GM12878 (cell line): ENCODE results near the gene DENND10.

Source experiments
- ASH2L ChIP-seq: fragments of 300-600, 200-600 bp; sonication (generic); IDR thresholded peaks from 2 replicates; pipeline ENCODE4 v1.6.1; 2017; ENCODE audit warnings: low read depth, mild to moderate bottlenecking, borderline replicate concordance
- ATF7 ChIP-seq: fragments of 450-650 bp; IDR thresholded peaks from 2 replicates; pipeline ENCODE4 v1.6.1; 2016; ENCODE audit warnings: low read depth, mild to moderate bottlenecking
- ETV6 ChIP-seq, 2 experiments: fragments of 450-650 bp in 1 of 2; IDR thresholded peaks in 1 of 2; conservative IDR thresholded peaks in 1 of 2; 2 replicates each; pipeline ENCODE4 v1.6.1; 2014; ENCODE audit warnings: antibody characterized with exemption in 1 of 2, borderline replicate concordance in 1 of 2, low read depth in 1 of 2, mild to moderate bottlenecking in 1 of 2, moderate library complexity in 1 of 2
- FOXK2 ChIP-seq: fragments of 450-650 bp; IDR thresholded peaks from 2 replicates; pipeline ENCODE4 v1.6.1; 2017; ENCODE audit warnings: mild to moderate bottlenecking, moderate library complexity
- HDAC2 ChIP-seq: fragments of 200-600 bp; sonication (generic); IDR thresholded peaks from 2 replicates; pipeline ENCODE4 v1.6.1; 2017
- KLF5 ChIP-seq: fragments of 450-650 bp; IDR thresholded peaks from 2 replicates; pipeline ENCODE4 v1.6.1; 2014; ENCODE audit warnings: mild to moderate bottlenecking; ENCODE audit not compliant: partially characterized antibody
- POLR2A ChIP-seq: IDR thresholded peaks from 2 replicates; pipeline ENCODE4 v1.6.1; 2011; ENCODE audit warnings: low read depth, mild to moderate bottlenecking, low read length
- POLR2AphosphoS5 ChIP-seq: IDR thresholded peaks from 2 replicates; pipeline ENCODE4 v1.6.1; 2011; ENCODE audit warnings: mild to moderate bottlenecking, low read length, inconsistent platforms
- SMC3 ChIP-seq: IDR thresholded peaks from 2 replicates; pipeline ENCODE4 v1.6.1; 2011; ENCODE audit warnings: low read length, improper control_type of control experiment, borderline replicate concordance
- YY1 ChIP-seq: IDR thresholded peaks from 2 replicates; pipeline ENCODE4 v1.6.1; 2011; ENCODE audit warnings: low read depth, mild to moderate bottlenecking, low read length
- TF ChIP-seq, protein P1 (sequence below), 3 experiments: IDR thresholded peaks in 2 of 3; conservative IDR thresholded peaks in 1 of 3; 2 replicates each; pipeline ENCODE4 v1.5.1; 2011; ENCODE audit warnings: low read depth in 3 of 3, low read length in 3 of 3, mild to moderate bottlenecking in 3 of 3, control low read depth in 2 of 3, moderate library complexity in 2 of 3, inconsistent platforms in 1 of 3, mixed read lengths in 1 of 3; ENCODE audit not compliant: control insufficient read depth in 2 of 3, insufficient read depth in 1 of 3; ENCODE audit errors: extremely low read depth in 1 of 3
- TF ChIP-seq, protein P2 (sequence below): fragments of 450-650 bp; IDR thresholded peaks from 2 replicates; pipeline ENCODE4 v1.6.1; 2016; ENCODE audit warnings: mild to moderate bottlenecking
- TF ChIP-seq, protein P3 (sequence below): IDR thresholded peaks from 2 replicates; pipeline ENCODE4 v1.6.1; 2011; ENCODE audit warnings: borderline replicate concordance, low read depth, mild to moderate bottlenecking, moderate library complexity, low read length; ENCODE audit not compliant: insufficient read depth, poor library complexity, severe bottlenecking
- TF ChIP-seq, protein P4 (sequence below): fragments of 150-350 bp; IDR thresholded peaks from 2 replicates; pipeline ENCODE4 v1.6.1; 2016; ENCODE audit warnings: low read depth, low read length

DNA sequence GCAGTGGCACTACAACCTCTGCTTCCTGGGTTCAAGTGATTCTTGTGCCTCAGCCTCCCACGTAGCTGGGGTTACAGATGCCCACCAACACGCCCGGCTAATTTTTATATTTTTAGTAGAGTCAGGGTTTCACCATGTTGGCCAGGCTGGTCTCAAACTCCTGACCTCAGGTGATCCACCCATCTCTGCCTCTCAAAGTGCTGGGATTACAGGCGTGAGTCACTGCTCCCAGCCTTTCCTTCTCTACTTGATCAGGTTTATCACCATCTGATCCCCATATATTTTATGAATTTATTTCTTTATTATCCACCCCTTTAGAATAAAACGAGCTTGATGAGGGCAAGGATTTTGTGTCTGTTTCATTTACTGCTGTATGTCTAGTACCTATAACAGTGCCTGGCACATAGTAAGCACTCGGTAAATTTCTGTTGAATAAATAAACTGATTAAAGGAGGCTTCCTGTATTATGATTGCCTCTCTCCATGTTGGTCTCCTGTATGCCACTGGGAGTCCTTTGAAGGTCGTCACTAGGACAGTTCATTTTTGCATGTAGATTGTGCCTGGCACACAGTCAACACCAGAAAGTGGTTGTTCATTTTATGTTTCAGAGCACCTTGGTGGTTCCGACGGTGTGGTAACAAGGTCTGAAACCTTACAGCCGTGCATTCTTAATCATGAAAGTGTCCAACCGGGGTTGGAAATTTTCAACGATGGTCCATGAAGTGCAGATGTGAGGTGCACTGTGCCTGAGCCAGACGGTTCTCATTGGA is 13.7 kb upstream of the DENND10 start:
- TF ChIP-seq KLF5 (no peak), ASH2L (no peak), POLR2AphosphoS5 (no peak), POLR2A (no peak), SMC3 (no peak), ATF7 (no peak), FOXK2 (no peak), HDAC2 (no peak), ETV6 (conservative IDR thresholded peaks at IDR 0.05 in 1 of 2, IDR thresholded peaks at IDR 0.05 in 1 of 2; ENCODE audit: borderline replicate concordance in 1 of 2, low read depth in 1 of 2) (no peak), YY1 (no peak)
- TF ChIP-seq, protein P1, sequence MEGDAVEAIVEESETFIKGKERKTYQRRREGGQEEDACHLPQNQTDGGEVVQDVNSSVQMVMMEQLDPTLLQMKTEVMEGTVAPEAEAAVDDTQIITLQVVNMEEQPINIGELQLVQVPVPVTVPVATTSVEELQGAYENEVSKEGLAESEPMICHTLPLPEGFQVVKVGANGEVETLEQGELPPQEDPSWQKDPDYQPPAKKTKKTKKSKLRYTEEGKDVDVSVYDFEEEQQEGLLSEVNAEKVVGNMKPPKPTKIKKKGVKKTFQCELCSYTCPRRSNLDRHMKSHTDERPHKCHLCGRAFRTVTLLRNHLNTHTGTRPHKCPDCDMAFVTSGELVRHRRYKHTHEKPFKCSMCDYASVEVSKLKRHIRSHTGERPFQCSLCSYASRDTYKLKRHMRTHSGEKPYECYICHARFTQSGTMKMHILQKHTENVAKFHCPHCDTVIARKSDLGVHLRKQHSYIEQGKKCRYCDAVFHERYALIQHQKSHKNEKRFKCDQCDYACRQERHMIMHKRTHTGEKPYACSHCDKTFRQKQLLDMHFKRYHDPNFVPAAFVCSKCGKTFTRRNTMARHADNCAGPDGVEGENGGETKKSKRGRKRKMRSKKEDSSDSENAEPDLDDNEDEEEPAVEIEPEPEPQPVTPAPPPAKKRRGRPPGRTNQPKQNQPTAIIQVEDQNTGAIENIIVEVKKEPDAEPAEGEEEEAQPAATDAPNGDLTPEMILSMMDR (IDR thresholded peaks at IDR 0.05 in 2 of 3, conservative IDR thresholded peaks at IDR 0.05 in 1 of 3; ENCODE audit: control insufficient read depth in 2 of 3, extremely low read depth in 1 of 3, insufficient read depth in 1 of 3, low read depth in 3 of 3, low read length in 3 of 3), result no peak
- TF ChIP-seq, protein P2, sequence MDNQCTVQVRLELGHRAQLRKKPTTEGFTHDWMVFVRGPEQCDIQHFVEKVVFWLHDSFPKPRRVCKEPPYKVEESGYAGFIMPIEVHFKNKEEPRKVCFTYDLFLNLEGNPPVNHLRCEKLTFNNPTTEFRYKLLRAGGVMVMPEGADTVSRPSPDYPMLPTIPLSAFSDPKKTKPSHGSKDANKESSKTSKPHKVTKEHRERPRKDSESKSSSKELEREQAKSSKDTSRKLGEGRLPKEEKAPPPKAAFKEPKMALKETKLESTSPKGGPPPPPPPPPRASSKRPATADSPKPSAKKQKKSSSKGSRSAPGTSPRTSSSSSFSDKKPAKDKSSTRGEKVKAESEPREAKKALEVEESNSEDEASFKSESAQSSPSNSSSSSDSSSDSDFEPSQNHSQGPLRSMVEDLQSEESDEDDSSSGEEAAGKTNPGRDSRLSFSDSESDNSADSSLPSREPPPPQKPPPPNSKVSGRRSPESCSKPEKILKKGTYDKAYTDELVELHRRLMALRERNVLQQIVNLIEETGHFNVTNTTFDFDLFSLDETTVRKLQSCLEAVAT, result no peak
- TF ChIP-seq, protein P3, sequence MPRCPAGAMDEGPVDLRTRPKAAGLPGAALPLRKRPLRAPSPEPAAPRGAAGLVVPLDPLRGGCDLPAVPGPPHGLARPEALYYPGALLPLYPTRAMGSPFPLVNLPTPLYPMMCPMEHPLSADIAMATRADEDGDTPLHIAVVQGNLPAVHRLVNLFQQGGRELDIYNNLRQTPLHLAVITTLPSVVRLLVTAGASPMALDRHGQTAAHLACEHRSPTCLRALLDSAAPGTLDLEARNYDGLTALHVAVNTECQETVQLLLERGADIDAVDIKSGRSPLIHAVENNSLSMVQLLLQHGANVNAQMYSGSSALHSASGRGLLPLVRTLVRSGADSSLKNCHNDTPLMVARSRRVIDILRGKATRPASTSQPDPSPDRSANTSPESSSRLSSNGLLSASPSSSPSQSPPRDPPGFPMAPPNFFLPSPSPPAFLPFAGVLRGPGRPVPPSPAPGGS, result no peak
- TF ChIP-seq, protein P4, sequence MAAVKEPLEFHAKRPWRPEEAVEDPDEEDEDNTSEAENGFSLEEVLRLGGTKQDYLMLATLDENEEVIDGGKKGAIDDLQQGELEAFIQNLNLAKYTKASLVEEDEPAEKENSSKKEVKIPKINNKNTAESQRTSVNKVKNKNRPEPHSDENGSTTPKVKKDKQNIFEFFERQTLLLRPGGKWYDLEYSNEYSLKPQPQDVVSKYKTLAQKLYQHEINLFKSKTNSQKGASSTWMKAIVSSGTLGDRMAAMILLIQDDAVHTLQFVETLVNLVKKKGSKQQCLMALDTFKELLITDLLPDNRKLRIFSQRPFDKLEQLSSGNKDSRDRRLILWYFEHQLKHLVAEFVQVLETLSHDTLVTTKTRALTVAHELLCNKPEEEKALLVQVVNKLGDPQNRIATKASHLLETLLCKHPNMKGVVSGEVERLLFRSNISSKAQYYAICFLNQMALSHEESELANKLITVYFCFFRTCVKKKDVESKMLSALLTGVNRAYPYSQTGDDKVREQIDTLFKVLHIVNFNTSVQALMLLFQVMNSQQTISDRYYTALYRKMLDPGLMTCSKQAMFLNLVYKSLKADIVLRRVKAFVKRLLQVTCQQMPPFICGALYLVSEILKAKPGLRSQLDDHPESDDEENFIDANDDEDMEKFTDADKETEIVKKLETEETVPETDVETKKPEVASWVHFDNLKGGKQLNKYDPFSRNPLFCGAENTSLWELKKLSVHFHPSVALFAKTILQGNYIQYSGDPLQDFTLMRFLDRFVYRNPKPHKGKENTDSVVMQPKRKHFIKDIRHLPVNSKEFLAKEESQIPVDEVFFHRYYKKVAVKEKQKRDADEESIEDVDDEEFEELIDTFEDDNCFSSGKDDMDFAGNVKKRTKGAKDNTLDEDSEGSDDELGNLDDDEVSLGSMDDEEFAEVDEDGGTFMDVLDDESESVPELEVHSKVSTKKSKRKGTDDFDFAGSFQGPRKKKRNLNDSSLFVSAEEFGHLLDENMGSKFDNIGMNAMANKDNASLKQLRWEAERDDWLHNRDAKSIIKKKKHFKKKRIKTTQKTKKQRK, result no peak
